ENCODE measurements around the gene SPINK8.

Gene SPINK8

DNA sequence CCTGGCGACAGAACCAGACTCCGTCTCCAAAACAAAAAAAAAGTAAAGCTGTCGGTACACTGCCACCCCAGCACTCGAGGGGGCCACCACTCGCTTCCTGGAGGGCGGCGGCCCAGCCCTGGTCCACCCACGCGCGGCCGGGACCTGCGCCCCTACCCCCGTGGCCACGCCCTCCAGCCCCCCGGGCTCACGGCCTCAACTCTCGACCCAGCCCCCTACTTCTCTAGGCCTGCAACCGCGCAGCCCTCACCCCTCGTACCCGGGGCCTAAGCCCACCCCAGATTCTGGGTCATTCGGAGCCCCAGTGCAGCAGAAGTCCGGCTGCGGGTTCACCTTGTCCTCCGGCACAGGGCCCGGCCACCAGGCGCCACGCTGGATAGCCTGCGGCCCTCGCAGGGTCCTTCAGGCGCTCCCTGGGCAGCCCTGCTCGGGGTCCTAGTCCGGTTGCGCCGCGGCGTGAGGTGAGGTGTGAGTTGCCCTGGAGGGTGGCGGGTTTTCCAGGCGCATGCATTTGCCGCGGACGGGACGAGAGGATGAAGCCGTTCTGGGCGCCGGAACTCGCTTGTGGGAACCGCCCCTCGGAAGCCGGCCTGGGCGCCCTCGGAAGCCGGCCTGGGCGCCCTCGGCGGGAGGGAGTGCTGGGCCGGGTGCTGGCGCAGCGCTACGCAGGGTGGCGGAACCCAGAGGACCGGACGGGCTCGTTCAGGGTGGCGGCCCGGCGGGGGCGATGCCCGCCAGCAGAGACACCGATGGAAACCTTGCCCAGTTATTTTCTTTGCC, 32.3 kb downstream of the SPINK8 start, which contains the start of gene NME6:
NME6 (minus strand) TSS at position 348 of the 780 bp plus-strand sequence.
- H3K4me3 ChIP-seq (ENCODE audit: low read depth, low read length) = peak within 1 kb of the TSS; percentile 89
- peak; percentile 92 for DNase-seq (ENCODE audit: low read depth)
- TF ChIP-seq, protein P1, sequence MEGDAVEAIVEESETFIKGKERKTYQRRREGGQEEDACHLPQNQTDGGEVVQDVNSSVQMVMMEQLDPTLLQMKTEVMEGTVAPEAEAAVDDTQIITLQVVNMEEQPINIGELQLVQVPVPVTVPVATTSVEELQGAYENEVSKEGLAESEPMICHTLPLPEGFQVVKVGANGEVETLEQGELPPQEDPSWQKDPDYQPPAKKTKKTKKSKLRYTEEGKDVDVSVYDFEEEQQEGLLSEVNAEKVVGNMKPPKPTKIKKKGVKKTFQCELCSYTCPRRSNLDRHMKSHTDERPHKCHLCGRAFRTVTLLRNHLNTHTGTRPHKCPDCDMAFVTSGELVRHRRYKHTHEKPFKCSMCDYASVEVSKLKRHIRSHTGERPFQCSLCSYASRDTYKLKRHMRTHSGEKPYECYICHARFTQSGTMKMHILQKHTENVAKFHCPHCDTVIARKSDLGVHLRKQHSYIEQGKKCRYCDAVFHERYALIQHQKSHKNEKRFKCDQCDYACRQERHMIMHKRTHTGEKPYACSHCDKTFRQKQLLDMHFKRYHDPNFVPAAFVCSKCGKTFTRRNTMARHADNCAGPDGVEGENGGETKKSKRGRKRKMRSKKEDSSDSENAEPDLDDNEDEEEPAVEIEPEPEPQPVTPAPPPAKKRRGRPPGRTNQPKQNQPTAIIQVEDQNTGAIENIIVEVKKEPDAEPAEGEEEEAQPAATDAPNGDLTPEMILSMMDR (conservative IDR thresholded peaks at IDR 0.05; ENCODE audit: low read depth, low read length) = no peak

DNA sequence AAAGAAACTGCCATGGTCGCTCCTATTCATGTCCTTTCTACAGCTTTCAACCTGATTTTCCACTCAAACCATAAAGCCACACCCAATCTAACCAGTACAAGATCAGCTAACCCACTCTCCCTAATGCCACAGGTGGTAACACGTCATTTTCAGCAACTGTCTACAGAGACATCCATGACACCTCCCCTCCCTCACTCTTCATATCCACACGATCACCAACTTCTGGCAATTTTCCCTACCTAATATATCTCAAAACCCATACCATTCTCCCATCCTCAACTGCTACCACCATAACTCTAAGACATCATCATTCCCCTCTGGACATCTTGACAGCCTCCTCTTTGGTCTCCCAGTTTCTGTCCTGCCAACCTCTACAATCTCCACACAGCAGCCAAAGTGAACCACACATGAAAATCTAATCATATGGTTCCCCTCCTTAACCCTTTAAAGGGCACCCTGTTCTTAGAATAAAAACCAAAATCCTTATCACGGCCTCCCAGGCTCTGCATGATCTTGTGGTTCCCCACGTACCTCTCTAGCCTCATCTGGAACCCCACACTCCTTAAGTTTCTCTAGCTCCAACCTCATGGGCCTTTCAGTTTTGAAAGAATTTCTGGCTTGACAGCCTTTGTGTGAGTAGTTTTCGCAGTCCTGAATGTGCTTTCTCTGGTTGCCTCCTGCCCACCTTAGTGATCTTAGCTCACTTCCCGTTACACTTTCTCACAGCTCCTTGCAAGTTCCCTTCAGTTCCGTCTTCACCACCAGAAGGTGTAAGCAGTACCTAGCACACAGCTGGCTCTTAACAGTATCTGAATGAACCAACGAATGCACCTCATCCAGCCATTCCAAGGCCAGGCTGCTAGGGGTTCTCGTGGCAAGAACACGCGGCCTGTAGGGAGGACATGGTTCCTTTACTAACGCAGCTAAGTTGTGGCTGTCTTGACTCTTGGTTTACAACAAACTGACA, 33.4 kb downstream of the SPINK8 start:
- TF ChIP-seq, protein P1 (conservative IDR thresholded peaks at IDR 0.05; ENCODE audit: low read depth, low read length) = no peak
- peak; percentile 7 for DNase-seq (ENCODE audit: low read depth)
- H3K4me3 ChIP-seq (ENCODE audit: low read depth, low read length) = peak overlapping the region; percentile 89

DNA sequence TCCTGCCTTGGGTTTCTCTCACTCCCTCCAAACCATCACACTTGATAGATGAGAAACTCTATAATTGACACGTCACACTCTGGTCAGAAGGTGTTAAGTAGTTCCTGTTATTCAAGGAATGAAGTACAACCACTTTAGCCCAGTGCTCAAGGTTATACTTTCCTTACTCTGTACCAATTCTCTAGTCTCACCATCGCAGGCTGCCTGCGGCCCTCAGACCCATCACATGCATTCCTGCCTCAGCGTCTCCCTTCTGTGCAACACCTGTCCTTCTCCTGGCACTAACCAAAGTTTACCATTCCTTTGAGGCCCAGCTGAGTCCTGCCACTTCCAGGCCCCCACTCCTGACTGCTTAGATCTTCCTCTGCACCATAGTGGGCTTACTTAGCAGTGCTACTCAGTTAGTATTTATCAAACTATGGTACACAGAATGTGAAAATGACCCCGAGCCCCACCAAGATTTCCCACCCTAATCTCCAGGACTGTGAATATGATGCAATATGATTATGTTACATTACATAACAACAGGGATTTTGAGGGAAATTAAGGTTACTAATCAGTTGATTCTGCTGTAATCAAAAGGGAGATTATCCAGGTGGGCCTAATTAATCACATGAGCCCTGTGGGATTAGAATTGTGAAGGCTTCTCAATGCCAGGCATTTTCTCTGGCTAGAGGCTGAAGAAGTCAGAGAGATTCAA, 36.2 kb downstream of the SPINK8 start:
- no peak overlapping the region for H3K4me3 ChIP-seq (ENCODE audit: low read depth, low read length)
- DNase-seq (ENCODE audit: low read depth) = no peak
- TF ChIP-seq, protein P1 (conservative IDR thresholded peaks at IDR 0.05; ENCODE audit: low read depth, low read length) = no peak

DNA sequence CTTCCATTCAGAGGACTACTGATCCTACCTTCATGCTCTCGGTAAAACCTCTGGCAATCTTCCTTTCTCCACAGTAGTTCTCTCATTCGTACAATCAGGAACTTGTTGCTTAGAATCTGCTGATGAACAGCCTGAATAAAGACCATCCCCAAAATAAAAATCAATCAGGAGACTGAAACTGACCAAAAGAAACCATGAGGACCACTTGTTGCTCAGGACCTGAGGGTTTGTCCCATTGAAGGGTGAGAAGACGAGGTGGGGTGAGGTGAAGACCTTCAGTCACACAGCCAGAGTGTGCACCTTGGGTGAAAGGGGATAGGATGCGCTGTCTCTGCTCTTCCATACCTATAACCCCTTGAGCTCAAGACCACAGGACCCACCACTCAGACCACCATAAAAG, 36.8 kb downstream of the SPINK8 start:
- H3K4me3 ChIP-seq (ENCODE audit: low read depth, low read length) = no peak overlapping the region
- TF ChIP-seq, protein P1 (conservative IDR thresholded peaks at IDR 0.05; ENCODE audit: low read depth, low read length) = no peak
- no peak for DNase-seq (ENCODE audit: low read depth)

DNA sequence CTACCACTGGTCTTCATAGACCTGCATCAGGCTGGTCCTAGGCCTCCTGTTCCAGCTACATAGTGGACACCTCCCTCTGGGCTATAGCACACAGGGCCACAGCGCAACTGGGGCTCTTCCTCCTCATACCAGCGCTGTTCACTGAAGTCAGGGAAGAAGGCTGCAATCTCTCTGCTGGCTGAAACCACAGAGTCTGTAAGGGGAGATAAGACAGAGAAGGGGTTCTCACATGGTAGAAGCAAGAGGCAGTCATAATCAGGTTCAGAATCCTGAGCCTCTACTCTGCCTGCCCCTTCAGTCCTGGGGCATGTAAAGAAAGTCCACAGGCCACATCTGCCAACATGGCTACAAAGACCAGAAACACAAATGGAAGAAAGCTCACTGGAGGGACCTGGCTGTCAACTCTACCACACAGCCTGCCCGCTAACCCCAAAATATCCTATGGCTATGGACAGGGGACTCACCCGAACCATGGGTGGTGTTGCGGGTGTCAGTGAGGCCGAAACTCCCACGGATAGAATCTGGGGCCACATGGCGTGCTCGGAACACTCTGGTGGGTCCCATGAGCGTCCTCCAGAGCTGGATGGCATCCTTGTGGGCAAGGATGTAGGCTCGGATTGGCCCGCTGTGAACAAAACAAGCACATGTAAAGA, 38.7 kb downstream of the SPINK8 start:
- no peak for DNase-seq (ENCODE audit: low read depth)
- TF ChIP-seq, protein P1 (conservative IDR thresholded peaks at IDR 0.05; ENCODE audit: low read depth, low read length) = no peak
- no peak overlapping the region for H3K4me3 ChIP-seq (ENCODE audit: low read depth, low read length)

DNA sequence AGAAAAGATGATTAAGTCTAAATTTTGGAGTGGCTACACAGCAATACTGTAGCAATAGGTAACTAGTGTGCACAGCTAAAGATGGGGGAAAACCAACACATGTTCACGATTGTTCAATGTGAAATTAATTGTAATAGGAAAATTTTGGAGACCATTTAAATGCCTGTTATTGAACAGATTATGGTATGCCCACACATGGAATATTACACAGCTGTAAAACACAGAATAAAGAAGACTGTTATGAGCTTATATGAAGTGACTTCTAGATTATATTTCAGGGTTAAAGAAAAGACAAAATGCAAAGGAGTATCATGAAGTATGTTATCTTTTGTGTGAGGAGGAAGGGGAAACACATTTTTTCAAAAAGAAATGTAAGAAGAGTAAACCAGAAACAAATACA, 43.8 kb downstream of the SPINK8 start:
- TF ChIP-seq, protein P1 (conservative IDR thresholded peaks at IDR 0.05; ENCODE audit: low read depth, low read length) = no peak
- DNase-seq (ENCODE audit: low read depth) = no peak
- H3K4me3 ChIP-seq (ENCODE audit: low read depth, low read length) = no peak overlapping the region

Measured in choroid plexus epithelial cell (primary cell).